ENCODE data around the gene RASD2. TPM values are rescaled to one million over a fixed set of nuclear protein-coding genes. Genes with fewer than 3 reads are reported as not detected.

RASD2 gene
- total and polyA plus RNA-seq, 2 experiments from 2014 or later: 1.2 to 3.6 TPM

GRCh38 chr22:35552846-35553245 is 12.2 kb downstream of the RASD2 start:
- Mint-ChIP-seq H3K4me1 (peaks cover 26% of the 10 kb centered on the region), H3K4me3 (no peak overlapping the region), H3K9me3 (no peaks in the 10 kb centered on the region), H3K36me3 (ENCODE audit: low read depth) (no peaks in the 10 kb centered on the region), H3K27me3 (ENCODE audit: insufficient read depth, low read depth, poor library complexity) (peaks cover 20% of the 10 kb centered on the region), H3K27ac (no peak overlapping the region)
- peaks cover 25% of the 10 kb centered on the region for H3K4me1 ChIP-seq (ENCODE audit: insufficient read depth)
- no peak overlapping the region; the same call in 1 of the 2 replicates for H3K4me2 ChIP-seq
- 0 out of 2 replicates have a peak, but pooled peaks cover 5% of the 10 kb centered on the region for H3F3A ChIP-seq (replicated peaks; ENCODE audit: low read depth)
- TF ChIP-seq JUNB (IDR thresholded peaks at IDR 0.05; ENCODE audit: unreplicated experiment) (no peak), ETS1 (IDR thresholded peaks at IDR 0.05) (no peak), EZH2phosphoT487 (IDR thresholded peaks at IDR 0.05; ENCODE audit: unreplicated experiment) (no peak), REST (IDR thresholded peaks at IDR 0.05; ENCODE audit: unreplicated experiment) (no peak), POLR2AphosphoS5 (IDR thresholded peaks at IDR 0.05; ENCODE audit: low read depth) (no peak), ZNF331 (CRISPR knock-in tag; IDR thresholded peaks at IDR 0.05; ENCODE audit: low read depth) (no peak), ZNF462 (CRISPR knock-in tag; IDR thresholded peaks at IDR 0.05) (no peak), NANOG (IDR thresholded peaks at IDR 0.05; ENCODE audit: borderline replicate concordance) (no peak), CTCF (conservative IDR thresholded peaks at IDR 0.05; ENCODE audit: low read depth in 2 of 2) (no peak), ZNF114 (CRISPR knock-in tag; IDR thresholded peaks at IDR 0.05) (no peak), CREB1 (CRISPR knock-in tag; IDR thresholded peaks at IDR 0.05; ENCODE audit: low read depth) (no peak), STAT1 (IDR thresholded peaks at IDR 0.05; ENCODE audit: unreplicated experiment) (no peak), EZH2 (IDR thresholded peaks at IDR 0.05; ENCODE audit: low read depth, unreplicated experiment) (no peak)
- H2AFZ ChIP-seq: peak overlapping the region; percentile 77; the same call in 1 of the 2 replicates
- no peak overlapping the region for H3K4me3 ChIP-seq
- no peak overlapping the region for H3K27ac ChIP-seq (ENCODE audit: low read depth)
- H3K9me2 ChIP-seq (ENCODE audit: insufficient read depth): no peaks in the 10 kb centered on the region
- DNase-seq (ENCODE audit: low spot score): no peak
- H4K20me1 ChIP-seq (replicated peaks; ENCODE audit: insufficient read depth): no peaks in the 10 kb centered on the region
- H3K27me3 ChIP-seq (ENCODE audit: insufficient read depth): no peaks in the 10 kb centered on the region
- H3K79me2 ChIP-seq (replicated peaks; ENCODE audit: insufficient read depth): no peaks in the 10 kb centered on the region
- ATAC-seq: no peak
- H3K36me3 ChIP-seq (ENCODE audit: insufficient read depth): no peaks in the 10 kb centered on the region

Data from GM23338 (cell line).